ENCODE results near the gene TAF1C.

GRCh38 chr16:84198401-84198800, 11.5 kb upstream of the TAF1C start:
- TF ChIP-seq, protein P1, sequence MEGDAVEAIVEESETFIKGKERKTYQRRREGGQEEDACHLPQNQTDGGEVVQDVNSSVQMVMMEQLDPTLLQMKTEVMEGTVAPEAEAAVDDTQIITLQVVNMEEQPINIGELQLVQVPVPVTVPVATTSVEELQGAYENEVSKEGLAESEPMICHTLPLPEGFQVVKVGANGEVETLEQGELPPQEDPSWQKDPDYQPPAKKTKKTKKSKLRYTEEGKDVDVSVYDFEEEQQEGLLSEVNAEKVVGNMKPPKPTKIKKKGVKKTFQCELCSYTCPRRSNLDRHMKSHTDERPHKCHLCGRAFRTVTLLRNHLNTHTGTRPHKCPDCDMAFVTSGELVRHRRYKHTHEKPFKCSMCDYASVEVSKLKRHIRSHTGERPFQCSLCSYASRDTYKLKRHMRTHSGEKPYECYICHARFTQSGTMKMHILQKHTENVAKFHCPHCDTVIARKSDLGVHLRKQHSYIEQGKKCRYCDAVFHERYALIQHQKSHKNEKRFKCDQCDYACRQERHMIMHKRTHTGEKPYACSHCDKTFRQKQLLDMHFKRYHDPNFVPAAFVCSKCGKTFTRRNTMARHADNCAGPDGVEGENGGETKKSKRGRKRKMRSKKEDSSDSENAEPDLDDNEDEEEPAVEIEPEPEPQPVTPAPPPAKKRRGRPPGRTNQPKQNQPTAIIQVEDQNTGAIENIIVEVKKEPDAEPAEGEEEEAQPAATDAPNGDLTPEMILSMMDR (IDR thresholded peaks at IDR 0.05), result no peak
- TF ChIP-seq POLR2A (IDR thresholded peaks at IDR 0.05), result no peak

All from uterus (tissue), 2 donors.